Calu3 (cell line): ENCODE measurements around the gene IL1A. TPM values are rescaled to one million over a fixed set of nuclear protein-coding genes. Genes with fewer than 3 reads are reported as not detected.

Source experiments
- BruUV-seq: library from RNA; stranded (reverse); fragments of 400-500 nt; replicated peaks from 2 replicates; lab custom pipeline; 2021; lab: Mats Ljungman, UMichigan
- CTCF ChIA-PET: fragments of 300-600 bp; sonication (Branson Sonifier 250); formaldehyde crosslinking; loops from one replicate; lab custom pipeline; 2022; ENCODE audit warnings: antibody characterized with exemption; lab: Charles Lee
- DNase-seq: peaks from one replicate; pipeline ENCODE4 v3.0.0; 2022
- H3K27ac Mint-ChIP-seq: one replicate; pipeline ENCODE4 v1.8.0; 2022; ENCODE audit warnings: mixed read lengths; ENCODE audit not compliant: unreplicated experiment
- H3K27me3 Mint-ChIP-seq: one replicate; pipeline ENCODE4 v1.8.0; 2022; ENCODE audit warnings: mixed read lengths; ENCODE audit not compliant: unreplicated experiment
- H3K36me3 Mint-ChIP-seq: one replicate; pipeline ENCODE4 v1.8.0; 2022; ENCODE audit warnings: mild to moderate bottlenecking, moderate library complexity, mixed read lengths; ENCODE audit not compliant: insufficient read depth, unreplicated experiment
- H3K4me1 Mint-ChIP-seq: one replicate; pipeline ENCODE4 v1.8.0; 2022; ENCODE audit warnings: mild to moderate bottlenecking, low read depth, mixed read lengths; ENCODE audit not compliant: unreplicated experiment
- H3K4me3 Mint-ChIP-seq: one replicate; pipeline ENCODE4 v1.8.0; 2022; ENCODE audit warnings: mild to moderate bottlenecking, low read depth, moderate library complexity, mixed read lengths; ENCODE audit not compliant: unreplicated experiment
- H3K9me3 Mint-ChIP-seq: one replicate; pipeline ENCODE4 v1.8.0; 2022; ENCODE audit warnings: low read depth, mixed read lengths; ENCODE audit not compliant: unreplicated experiment
- CTCF ChIP-seq: fragments of 200-600 bp; IDR thresholded peaks from one replicate; pipeline ENCODE4 v1.8.0; 2022; ENCODE audit warnings: antibody characterized with exemption; ENCODE audit not compliant: unreplicated experiment
- intact Hi-C: fragments of 100-400 bp; cut with micrococcal nuclease; formaldehyde crosslinking; loops from one replicate; pipeline ENCODE4 v1.10.0; 2022; ENCODE audit not compliant: unreplicated experiment
- total RNA-seq: library from RNA; stranded (reverse); gene quantifications from 2 replicates; pipeline ENCODE4 v1.2.3, GENCODE V29; 2022

IL1A gene
- total RNA-seq, 1 experiment from 2014 or later = 14.4 TPM

DNA sequence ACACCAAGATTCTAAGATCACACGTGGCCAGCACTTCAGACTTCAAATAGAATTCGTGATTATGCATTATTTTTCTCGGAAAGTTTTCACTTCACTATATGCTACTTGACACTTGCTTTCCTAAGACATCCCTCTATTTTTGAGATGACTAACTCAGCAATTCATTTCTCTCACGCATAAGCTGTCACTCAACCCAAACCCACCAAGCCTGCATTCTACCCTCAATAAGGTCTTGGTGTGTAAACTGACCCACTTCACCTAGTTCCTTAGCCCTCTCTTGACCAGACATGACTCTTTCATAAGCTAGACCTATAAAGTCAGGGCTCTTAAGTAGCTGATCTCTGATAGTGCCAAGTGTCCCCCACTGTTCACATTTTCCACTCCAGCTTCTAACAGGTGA is 31.6 kb downstream of the IL1A start:
- peak overlapping the region; percentile 67 for H3K27ac Mint-ChIP-seq
- intact Hi-C loops = no loop called here
- peaks cover 62% of the 10 kb centered on the region for H3K4me1 Mint-ChIP-seq
- no peaks in the 10 kb centered on the region for H3K9me3 Mint-ChIP-seq
- peak overlapping the region; percentile 11 for H3K4me3 Mint-ChIP-seq
- H3K27me3 Mint-ChIP-seq = no peaks in the 10 kb centered on the region
- BruUV-seq = no TSS peak
- H3K36me3 Mint-ChIP-seq = peaks cover 58% of the 10 kb centered on the region
- CTCF ChIA-PET = interaction anchor here (0.6 to 1.3 kb wide), 2 partner anchors 9 to 189 kb away, joined by 4 to 5 read pairs; no protein-coding TSS in a partner anchor
- no peak for TF ChIP-seq CTCF
- DNase-seq = no peak

DNA sequence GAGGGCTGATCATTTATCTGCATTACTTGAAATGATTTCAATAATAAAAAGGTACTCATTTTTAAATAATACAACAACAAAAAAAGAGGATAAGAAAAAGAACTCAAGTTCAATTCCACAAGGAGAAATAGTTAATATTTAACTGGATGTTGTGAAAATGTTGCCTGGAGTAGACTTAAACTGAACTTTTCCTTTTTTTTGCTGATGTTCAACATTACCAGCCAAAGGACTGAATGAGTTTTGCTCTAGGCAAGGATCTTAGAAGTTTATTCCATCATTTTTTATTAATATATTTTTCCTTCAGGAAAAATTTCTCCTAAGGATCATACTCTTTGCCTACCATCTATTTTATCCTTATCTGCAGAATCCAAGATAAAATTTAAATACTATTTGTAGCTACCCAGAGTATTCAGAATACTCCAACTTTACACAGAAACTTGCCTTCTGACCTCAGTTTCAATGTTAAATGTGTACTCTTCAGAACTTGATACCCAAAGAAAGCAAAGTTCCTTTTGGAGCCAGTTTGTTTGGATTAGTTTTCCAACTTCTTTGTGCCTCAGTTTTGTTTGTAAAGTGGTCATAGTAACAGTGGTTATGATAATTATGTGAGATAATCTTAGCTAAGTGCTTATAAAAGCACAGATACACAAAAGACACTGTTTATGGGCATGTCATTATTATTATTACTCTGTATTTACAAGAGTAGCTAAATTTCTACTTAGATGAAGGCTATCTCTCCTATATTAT is 32.7 kb downstream of the IL1A start:
- Mint-ChIP-seq H3K27me3 (no peaks in the 10 kb centered on the region), H3K36me3 (peaks cover 56% of the 10 kb centered on the region), H3K4me3 (no peak overlapping the region), H3K27ac (no peak overlapping the region), H3K4me1 (peaks cover 63% of the 10 kb centered on the region), H3K9me3 (no peaks in the 10 kb centered on the region)
- TF ChIP-seq CTCF = no peak
- DNase-seq = no peak
- CTCF ChIA-PET = interaction anchor here (0.5 to 4.9 kb wide), 2 partner anchors 178 to 191 kb away, joined by 7 to 52 read pairs; no protein-coding TSS in a partner anchor
- BruUV-seq = no TSS peak
- intact Hi-C loops = no loop called here

DNA sequence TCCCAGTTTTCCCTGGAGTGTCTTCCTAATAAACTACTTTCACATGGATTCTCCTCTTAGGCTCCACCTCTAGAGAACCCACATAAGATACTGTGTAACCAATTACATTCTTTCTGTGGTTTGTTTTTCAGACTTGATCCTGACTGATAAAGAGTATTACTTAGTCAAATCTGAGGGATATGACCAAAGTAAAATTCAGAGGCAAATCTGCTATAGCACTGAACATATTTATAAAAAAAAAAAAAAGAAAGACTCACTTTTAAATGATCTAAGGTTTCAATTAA is 33.8 kb downstream of the IL1A start:
- CTCF ChIA-PET = interaction anchor here (0.6 to 4.9 kb wide), 6 partner anchors 13 to 192 kb away, joined by 3 to 52 read pairs (median 4); no protein-coding TSS in a partner anchor
- H3K36me3 Mint-ChIP-seq = peaks cover 65% of the 10 kb centered on the region
- no peak overlapping the region for H3K4me3 Mint-ChIP-seq
- no peaks in the 10 kb centered on the region for H3K9me3 Mint-ChIP-seq
- no peak for DNase-seq
- H3K27me3 Mint-ChIP-seq = no peaks in the 10 kb centered on the region
- BruUV-seq = no TSS peak
- H3K27ac Mint-ChIP-seq = peak overlapping the region; percentile 88
- peaks cover 63% of the 10 kb centered on the region for H3K4me1 Mint-ChIP-seq
- intact Hi-C loops = no loop called here
- TF ChIP-seq CTCF = no peak

DNA sequence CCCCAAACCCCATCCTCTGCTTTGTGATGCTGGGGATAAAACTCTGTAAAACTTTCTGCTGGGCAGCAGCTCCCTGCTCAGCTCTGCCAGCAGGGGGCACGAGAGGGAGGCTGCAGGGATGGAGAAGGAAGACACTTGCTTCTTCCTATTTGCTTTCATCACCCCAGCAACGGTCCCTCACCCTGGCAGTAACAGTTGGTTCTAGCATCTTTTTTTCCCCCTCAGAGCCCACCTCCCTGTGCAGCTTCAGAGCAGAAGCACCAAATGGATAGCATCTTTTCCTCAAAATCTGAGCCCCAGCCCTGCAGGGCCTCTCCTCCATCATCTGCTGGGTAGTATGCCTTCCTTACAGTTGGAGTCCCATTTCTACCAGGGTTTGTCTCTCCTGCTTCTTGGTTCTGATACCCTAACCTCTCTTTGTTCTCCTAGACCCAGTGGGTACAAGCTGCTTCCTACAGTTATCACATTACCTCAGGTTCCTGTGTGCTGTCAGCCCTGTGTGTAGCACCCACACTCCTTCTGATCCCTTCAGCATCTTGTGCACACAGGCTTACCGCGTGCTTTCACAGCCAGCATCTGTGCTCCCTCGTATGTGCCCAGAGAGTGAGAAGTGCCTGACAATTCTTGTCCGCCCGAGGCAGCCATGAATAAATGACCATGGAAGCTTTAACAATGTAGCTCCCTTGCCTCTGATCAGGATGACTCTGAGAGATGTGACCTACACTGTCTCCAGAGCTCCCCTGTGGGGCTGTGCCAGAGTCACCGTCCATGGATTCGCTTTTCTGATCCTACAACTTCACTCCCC is 34.3 kb downstream of the IL1A start:
- Mint-ChIP-seq H3K4me3 (no peak overlapping the region), H3K27me3 (no peaks in the 10 kb centered on the region), H3K9me3 (no peaks in the 10 kb centered on the region), H3K4me1 (peaks cover 61% of the 10 kb centered on the region), H3K36me3 (peaks cover 69% of the 10 kb centered on the region), H3K27ac (peak overlapping the region; percentile 88)
- intact Hi-C loops = loop anchor here (1.0 kb wide), 2 partner anchors 135 to 192 kb away; no protein-coding TSS in a partner anchor
- no TSS peak for BruUV-seq
- peak; percentile 93 for TF ChIP-seq CTCF
- peak; percentile 89 for DNase-seq
- CTCF ChIA-PET = interaction anchor here (0.6 to 4.9 kb wide), 9 partner anchors 12 to 209 kb away, joined by 3 to 52 read pairs (median 4); no protein-coding TSS in a partner anchor
